A673 (cell line): ENCODE measurements around the gene DUSP18. TPM values are rescaled to one million over a fixed set of nuclear protein-coding genes. Genes with fewer than 3 reads are reported as not detected.
"Not testable (repeated sequence)": the region's sequence is repeated elsewhere in the genome, so short reads cannot be mapped to it uniquely, and the experiment has no call there.

Experiments
- Bru-seq: library from RNA; stranded (reverse); fragments of 400-500 nt; gene quantifications from one replicate; lab custom pipeline; 2021; lab: Mats Ljungman, UMichigan
- BruChase-seq, 2 experiments: library from RNA; stranded (reverse); fragments of 400-500 nt; gene quantifications; one replicate each; lab custom pipeline; 2021; lab: Mats Ljungman, UMichigan
- BruUV-seq: library from RNA; stranded (reverse); fragments of 400-500 nt; replicated peaks from 2 replicates; lab custom pipeline; 2021; lab: Mats Ljungman, UMichigan
- CTCF ChIA-PET: fragments of 300-600 bp; sonication (Branson Sonifier 250); formaldehyde crosslinking; loops from one replicate; lab custom pipeline; 2022; ENCODE audit warnings: antibody characterized with exemption; lab: Charles Lee
- POLR2A ChIA-PET: fragments of 300-600 bp; sonication (Branson Sonifier 250); formaldehyde crosslinking; loops from one replicate; lab custom pipeline; 2022; ENCODE audit warnings: antibody characterized with exemption; ENCODE audit not compliant: low non-redundant PET; lab: Charles Lee
- DNase-seq: peaks from one replicate; pipeline ENCODE4 v3.0.0-alpha.2; 2015; ENCODE audit warnings: low spot score
- H3K27ac ChIP-seq: fragments of 200-600 bp; sonication (generic); 2 replicates; pipeline ENCODE4 v1.5.1; 2016; ENCODE audit warnings: mixed run types, low read depth, mild to moderate bottlenecking, mixed read lengths, antibody characterized with exemption, low read length; ENCODE audit not compliant: poor library complexity, severe bottlenecking
- H3K27me3 ChIP-seq: fragments of 200-600 bp; sonication (generic); replicated peaks from 2 replicates; pipeline ENCODE4 v1.6.1; 2017; ENCODE audit warnings: mixed run types, low read depth, mild to moderate bottlenecking, mixed read lengths, antibody characterized with exemption, low read length; ENCODE audit not compliant: insufficient read depth, poor library complexity
- H3K36me3 ChIP-seq: fragments of 200-600 bp; sonication (generic); 2 replicates; pipeline ENCODE4 v1.6.1; 2016; ENCODE audit warnings: mixed run types, mild to moderate bottlenecking, mixed read lengths, antibody characterized with exemption, low read length; ENCODE audit not compliant: insufficient read depth, poor library complexity, severe bottlenecking
- H3K4me1 ChIP-seq: fragments of 200-600 bp; sonication (generic); 2 replicates; pipeline ENCODE4 v1.6.1; 2017; ENCODE audit warnings: mixed run types, mild to moderate bottlenecking, mixed read lengths, antibody characterized with exemption, low read length; ENCODE audit not compliant: insufficient read depth, poor library complexity, severe bottlenecking
- H3K4me3 ChIP-seq: fragments of 200-600 bp; sonication (generic); 2 replicates; pipeline ENCODE4 v1.5.1; 2016; ENCODE audit warnings: low read depth, mixed run types, mild to moderate bottlenecking, mixed read lengths, low read length; ENCODE audit not compliant: poor library complexity, severe bottlenecking
- H3K9me3 ChIP-seq: fragments of 200-600 bp; sonication (generic); 2 replicates; pipeline ENCODE4 v1.6.1; 2016; ENCODE audit warnings: mixed run types, low read depth, mild to moderate bottlenecking, mixed read lengths, antibody characterized with exemption, low read length; ENCODE audit not compliant: poor library complexity, severe bottlenecking
- CTCF ChIP-seq: fragments of 300-800, 200-600 bp; sonication (generic); conservative IDR thresholded peaks from 2 replicates; pipeline ENCODE4 v1.5.1; 2017; ENCODE audit warnings: low read depth, mild to moderate bottlenecking, antibody characterized with exemption, low read length, moderate library complexity, mixed read lengths
- EZH2 ChIP-seq: fragments of 200-600 bp; sonication (generic); IDR thresholded peaks from 2 replicates; pipeline ENCODE4 v1.6.1; 2017; ENCODE audit warnings: borderline replicate concordance, low read depth, mild to moderate bottlenecking, mixed read lengths, antibody characterized with exemption, low read length; ENCODE audit not compliant: poor library complexity, severe bottlenecking
- intact Hi-C: fragments of 100-400 bp; cut with micrococcal nuclease; formaldehyde crosslinking; loops from one replicate; pipeline ENCODE4 v1.10.0; 2022; ENCODE audit not compliant: unreplicated experiment
- long read RNA-seq: library from polyadenylated mRNA; stranded (forward); transcript quantifications from one replicate; pipeline ENCODE4 v2.0.0, GENCODE V29; 2022
- total RNA-seq: library from RNA; stranded (reverse); gene quantifications from 2 replicates; pipeline ENCODE4 v1.2.3, GENCODE V29; 2021

The DUSP18 gene
- total RNA-seq (5.2 and 5.4 TPM in 2 replicates), Bru-seq, nascent RNA (percentile 39 among the genes with signal in this experiment), BruChase-seq, experiment 1, labeled RNA remaining after a 2-hour chase (percentile 55 among the genes with signal in this experiment), BruChase-seq, experiment 2, labeled RNA remaining after a 6-hour chase (percentile 67 among the genes with signal in this experiment)
- long read RNA-seq, partial matches to known transcripts = 0 of 12 reads
- long read RNA-seq, other reads (novel, unspliced or antisense) = 7 of 12 reads

DNA sequence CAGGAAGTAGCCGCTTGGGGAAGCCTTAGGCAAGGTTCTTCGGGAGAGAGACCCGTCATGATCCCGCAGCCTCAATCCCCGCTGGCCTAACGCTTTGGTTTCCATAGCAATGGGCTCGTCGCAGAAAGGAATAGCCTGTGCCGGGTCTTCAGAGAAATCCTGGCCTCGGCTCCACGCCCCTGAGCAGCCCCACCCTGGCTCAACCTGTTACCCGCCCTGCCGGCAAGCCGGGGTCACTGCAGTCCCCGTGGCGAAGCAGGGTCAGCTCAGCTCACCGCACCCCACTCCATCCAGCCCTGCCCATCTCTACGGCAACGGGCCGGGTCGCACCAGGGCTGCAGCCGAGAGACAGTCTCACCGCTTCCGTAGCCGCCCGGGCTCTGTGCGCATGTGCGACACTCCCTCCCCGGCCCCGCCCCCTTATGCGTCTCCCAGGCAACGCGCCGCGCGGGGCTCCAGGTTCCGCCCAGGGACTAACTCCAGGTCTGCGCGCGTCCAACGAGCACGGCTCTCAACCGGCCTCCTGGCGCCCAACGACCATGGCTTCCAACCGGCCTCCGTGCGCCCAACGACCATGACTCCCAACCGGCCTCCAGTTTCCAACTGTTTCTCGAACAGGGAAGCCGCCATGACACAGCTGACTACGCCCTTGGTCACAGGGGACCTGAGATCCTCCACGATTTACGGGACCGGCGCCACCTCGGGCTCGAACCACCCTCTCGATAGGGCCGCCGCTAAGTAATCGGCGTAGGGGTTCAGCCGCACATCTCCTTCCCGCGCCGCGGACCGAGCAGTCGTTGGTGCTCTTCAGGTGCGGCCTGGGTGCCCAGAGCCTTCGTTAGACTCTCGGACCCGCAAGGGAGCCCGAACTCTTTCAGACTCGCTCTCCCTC lies at the start of gene DUSP18:
DUSP18 (minus strand) TSS at position 382 of the 892 bp plus-strand sequence. CDS start 3,872 bp downstream, outside the sequence.
- Histone ChIP-seq H3K4me1 (no peaks in the 10 kb centered on the region), H3K36me3 (no peaks in the 10 kb centered on the region), H3K4me3 (peak within 1 kb of the TSS; percentile 86), H3K9me3 (no peaks in the 10 kb centered on the region), H3K27me3 (no peaks in the 10 kb centered on the region), H3K27ac (peak within 1 kb of the TSS; percentile 7)
- no TSS peak for BruUV-seq
- intact Hi-C loops = no loop called here
- peak; percentile 92 for DNase-seq
- TF ChIP-seq EZH2 (no peak), CTCF (no peak)
- ChIA-PET CTCF (no interaction called here), POLR2A (no interaction called here)

GRCh38 chr22:30714062-30714461 lies 46.4 kb upstream of the DUSP18 start:
- Histone ChIP-seq H3K36me3 (no peaks in the 10 kb centered on the region), H3K9me3 (no peaks in the 10 kb centered on the region), H3K27ac (no peak overlapping the region), H3K27me3 (no peaks in the 10 kb centered on the region), H3K4me1 (no peaks in the 10 kb centered on the region), H3K4me3 (no peak overlapping the region)
- ChIA-PET CTCF (no interaction called here), POLR2A (no interaction called here)
- intact Hi-C loops = no loop called here
- DNase-seq = no peak
- TF ChIP-seq EZH2 = no peak
- TF ChIP-seq CTCF = no peak
- no TSS peak for BruUV-seq

GRCh38 chr22:30712094-30712493 lies 44.4 kb upstream of the DUSP18 start:
- POLR2A ChIA-PET = no interaction called here
- intact Hi-C loops = no loop called here
- Histone ChIP-seq H3K27ac (no peak overlapping the region), H3K27me3 (no peaks in the 10 kb centered on the region), H3K36me3 (no peaks in the 10 kb centered on the region), H3K4me1 (no peaks in the 10 kb centered on the region), H3K9me3 (no peaks in the 10 kb centered on the region), H3K4me3 (no peak overlapping the region)
- no TSS peak for BruUV-seq
- no peak for TF ChIP-seq CTCF
- TF ChIP-seq EZH2 = no peak
- CTCF ChIA-PET = no interaction called here
- no peak for DNase-seq

GRCh38 chr22:30709980-30710379 lies 42.3 kb upstream of the DUSP18 start:
- CTCF ChIA-PET, H3K4me3 ChIP-seq, BruUV-seq, intact Hi-C loops, H3K27ac ChIP-seq, H3K27me3 ChIP-seq, H3K9me3 ChIP-seq, POLR2A ChIA-PET, H3K4me1 ChIP-seq, DNase-seq, H3K36me3 ChIP-seq: not testable (repeated sequence)
